GM21528 (cell line): Measurements from ENCODE around the gene SCAMP4.

Source experiments
- ATAC-seq: cut with Tn5 transposase; IDR thresholded peaks from one replicate; pipeline ENCODE4 v1.9.1; 2021; ENCODE audit warnings: mild to moderate bottlenecking, moderate library complexity; ENCODE audit not compliant: unreplicated experiment, low FRiP score

Gene SCAMP4, protein sequence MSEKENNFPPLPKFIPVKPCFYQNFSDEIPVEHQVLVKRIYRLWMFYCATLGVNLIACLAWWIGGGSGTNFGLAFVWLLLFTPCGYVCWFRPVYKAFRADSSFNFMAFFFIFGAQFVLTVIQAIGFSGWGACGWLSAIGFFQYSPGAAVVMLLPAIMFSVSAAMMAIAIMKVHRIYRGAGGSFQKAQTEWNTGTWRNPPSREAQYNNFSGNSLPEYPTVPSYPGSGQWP

GRCh38 chr19:1905110-1905862 lies at the start of gene SCAMP4, which contains the start of gene ADAT3:
Gene SCAMP4, plus strand, starts transcription at chr19:1905399. Its CDS starts 9,621 bp downstream, at chr19:1915020.
Gene ADAT3, plus strand, starts transcription at chr19:1905399. Its CDS starts 6,649 bp downstream, at chr19:1912048.
- ATAC-seq, result peak; percentile 74

GRCh38 chr19:1855828-1856255 lies 49.4 kb upstream of the SCAMP4 start:
- ATAC-seq, result no peak

DNA sequence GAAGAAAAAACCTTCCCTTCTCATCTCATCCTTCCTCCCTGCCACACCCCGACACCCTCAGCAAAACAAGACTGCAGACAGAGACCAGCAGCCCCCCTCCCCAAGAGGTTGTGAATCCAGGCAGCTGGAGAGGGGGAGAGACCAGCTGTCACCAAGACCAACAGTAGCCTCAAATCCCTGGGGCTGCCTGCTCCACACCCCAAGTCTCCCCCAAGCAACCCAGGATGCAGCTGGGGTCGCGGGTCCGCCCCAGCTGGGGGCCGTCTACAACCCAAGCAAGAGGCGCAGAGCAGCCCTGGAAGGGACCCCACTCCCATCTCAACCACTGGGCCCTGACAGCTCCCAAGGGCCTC lies 48.9 kb upstream of the SCAMP4 start:
- no peak for ATAC-seq

GRCh38 chr19:1856698-1857603 lies 48.2 kb upstream of the SCAMP4 start:
- no peak for ATAC-seq

- ATAC-seq, result no peak
Measured at GRCh38 chr19:1857648-1858326, 47.4 kb upstream of the SCAMP4 start.

GRCh38 chr19:1858412-1859081 lies 46.7 kb upstream of the SCAMP4 start:
- no peak for ATAC-seq

GRCh38 chr19:1859331-1859781 lies 45.8 kb upstream of the SCAMP4 start:
- no peak for ATAC-seq

GRCh38 chr19:1860042-1860775 lies 45.0 kb upstream of the SCAMP4 start:
- no peak for ATAC-seq

- ATAC-seq, result no peak
Measured at GRCh38 chr19:1860821-1861598, 44.2 kb upstream of the SCAMP4 start.

- no peak for ATAC-seq
Measured at GRCh38 chr19:1861599-1862031, 43.6 kb upstream of the SCAMP4 start.

DNA sequence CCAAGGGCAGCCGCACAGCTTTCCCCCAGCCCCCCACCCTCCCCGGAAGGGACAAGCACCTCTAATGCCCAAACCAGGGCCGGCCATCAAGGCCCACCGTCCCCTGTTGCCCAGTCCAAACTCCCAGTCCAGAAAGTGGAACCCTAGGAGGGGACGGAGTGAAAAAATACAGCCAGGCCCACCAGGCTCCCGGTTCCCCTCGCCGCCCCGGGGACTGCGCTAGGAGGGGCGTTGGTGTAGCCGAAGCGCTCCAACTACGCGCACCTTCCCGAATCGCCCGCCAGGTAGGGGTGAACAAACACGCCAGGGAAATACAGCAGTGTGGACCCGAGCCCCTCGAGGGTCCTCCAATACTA lies 43.2 kb upstream of the SCAMP4 start:
- ATAC-seq, result no peak

- ATAC-seq, result peak; percentile 18
Measured at GRCh38 chr19:1862424-1863327, 42.5 kb upstream of the SCAMP4 start.

GRCh38 chr19:1863328-1863637 lies 41.9 kb upstream of the SCAMP4 start, which contains the start of gene KLF16:
Gene KLF16, minus strand, starts transcription at chr19:1863579. Its CDS starts 82 bp downstream, at chr19:1863497.
- peak; percentile 11 for ATAC-seq

DNA sequence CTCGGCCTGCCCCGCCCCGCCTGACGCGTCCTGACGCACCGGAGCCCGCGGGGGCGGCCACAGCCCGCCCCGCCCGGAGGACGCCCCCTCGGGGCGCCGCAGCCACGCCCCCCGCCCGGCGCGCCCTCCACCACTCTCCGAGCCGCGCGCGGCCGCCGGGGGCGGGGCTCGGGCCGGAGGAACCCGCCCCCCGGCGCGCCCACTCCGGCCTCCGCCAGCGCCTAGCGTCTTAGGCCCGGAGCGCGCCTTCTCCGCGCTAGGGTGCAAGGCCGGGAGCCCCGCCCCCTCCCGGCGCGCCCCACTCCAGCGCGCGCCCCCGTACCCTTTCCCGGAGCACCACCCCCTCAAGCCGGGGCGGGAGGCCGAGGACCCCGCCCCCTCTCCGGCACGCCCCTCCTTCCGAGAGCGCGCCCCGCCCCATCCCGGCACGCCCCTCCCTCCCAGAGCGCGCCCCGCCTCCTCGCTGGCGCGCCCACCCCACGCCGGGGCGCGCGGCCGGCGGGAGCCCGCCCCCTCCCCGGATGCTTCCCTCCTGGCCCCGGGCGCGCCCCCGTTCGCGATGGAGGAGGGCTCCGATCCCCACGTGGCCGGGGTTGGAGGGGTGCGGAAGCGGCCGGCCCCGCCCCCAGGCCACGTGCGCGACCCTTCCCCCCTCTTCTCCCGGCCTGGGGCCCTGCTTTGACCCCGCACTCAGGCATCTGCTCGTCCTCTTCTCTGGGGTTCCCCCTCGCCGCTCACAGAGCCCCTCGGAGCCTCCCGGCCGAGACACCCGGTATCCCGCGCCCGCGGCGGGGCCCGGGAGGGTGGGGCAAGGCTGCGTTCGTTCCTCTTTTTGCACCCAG lies 41.3 kb upstream of the SCAMP4 start:
- ATAC-seq, result peak; percentile 43

- peak; percentile 32 for ATAC-seq
Measured at GRCh38 chr19:1864480-1865171, 40.6 kb upstream of the SCAMP4 start.
